Stimulated activated CD8-positive, alpha-beta memory T cell treated with anti-CD3 and anti-CD28 coated beads, Interleukin-4, amount 100 ng/mL, for 1 hour (primary cell): Measurements from ENCODE around the gene OR13C2.

Experiments
- DNase-seq, 2 donors: peaks; one replicate each; pipeline ENCODE4 v3.0.0-alpha.2; 2020; ENCODE audit warnings: low read depth in 2 of 2, low spot score in 1 of 2

OR13C2 gene

DNA sequence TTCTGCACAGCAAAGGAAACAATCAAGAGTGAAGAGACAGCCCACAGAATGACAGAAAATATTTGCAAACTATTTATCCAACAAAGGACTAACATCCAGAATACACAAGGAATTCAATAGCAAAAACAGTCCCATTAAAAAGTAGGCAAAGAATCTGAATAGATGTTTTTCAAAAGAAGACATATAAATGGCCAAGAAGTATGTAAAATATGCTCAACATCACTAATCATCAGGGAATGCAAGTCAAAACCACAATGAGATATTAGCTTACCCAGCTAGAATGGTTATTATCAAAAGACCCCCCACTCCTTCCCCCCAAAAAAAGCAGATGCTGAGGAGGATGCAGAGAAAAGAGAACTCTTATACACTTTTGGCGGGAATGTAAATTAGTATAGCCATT is 49.9 kb downstream of the OR13C2 start:
- DNase-seq: no peak
